ENCODE results near the gene ANAPC16. TPM values are rescaled to one million over a fixed set of nuclear protein-coding genes. Genes with fewer than 3 reads are reported as not detected.

ANAPC16 gene
- total and polyA plus RNA-seq, 2 experiments from 2014 or later, result 77.5 to 126 TPM

DNA sequence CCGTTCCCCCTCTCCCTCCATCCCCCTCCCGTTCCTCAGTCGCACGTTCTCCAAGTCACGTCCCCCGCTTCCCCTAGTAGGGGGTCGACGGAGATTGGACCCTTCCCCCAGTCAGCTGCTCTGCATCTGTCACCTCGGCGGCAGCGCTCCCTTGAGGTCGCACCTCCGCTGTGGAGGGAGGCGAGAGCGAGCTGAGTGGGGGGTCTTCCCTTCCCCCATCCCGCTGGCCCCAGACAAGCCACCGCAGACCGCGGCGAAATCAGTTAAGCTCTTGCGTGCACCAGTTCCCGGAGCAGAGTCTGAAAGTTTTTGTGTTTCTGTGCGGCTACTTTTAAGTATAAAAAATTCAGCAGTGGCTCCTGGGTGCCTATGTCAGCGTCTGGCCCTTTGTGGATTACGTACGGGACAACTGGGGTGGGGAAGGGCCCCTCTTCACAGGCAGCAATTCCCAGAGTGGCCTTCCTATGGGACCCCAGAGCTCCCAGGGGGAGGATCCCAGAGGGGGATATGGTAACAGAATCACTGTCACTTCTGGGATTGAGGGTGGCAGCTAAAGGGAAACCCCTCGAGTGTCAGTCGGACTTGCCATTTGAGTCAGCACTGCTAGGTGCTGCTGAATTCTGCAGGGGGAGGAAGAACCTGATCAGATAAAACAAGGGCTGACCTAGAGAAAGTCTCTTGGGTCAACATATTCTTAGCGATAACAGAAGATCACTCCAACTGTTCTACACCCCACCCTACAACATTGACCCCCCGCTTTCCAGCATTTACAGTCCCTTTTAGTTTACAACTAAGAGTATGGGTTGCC is 45.4 kb downstream of the ANAPC16 start:
- no peak for DNase-seq (ENCODE audit: low spot score)
- peaks cover 36% of the 10 kb centered on the region for H3K4me1 ChIP-seq (ENCODE audit: insufficient read depth)
- peaks cover 30% of the 10 kb centered on the region for H3K27me3 Mint-ChIP-seq (ENCODE audit: insufficient read depth, low read depth, poor library complexity)

More for the DNA sequence above, 45.4 kb downstream of the ANAPC16 start:
- Histone ChIP-seq H3K4me2 (peak overlapping the region; percentile 92), H3K27ac (ENCODE audit: low read depth) (peak overlapping the region; percentile 97), H3K79me2 (replicated peaks; ENCODE audit: insufficient read depth) (no peaks in the 10 kb centered on the region), H3K27me3 (ENCODE audit: insufficient read depth) (no peaks in the 10 kb centered on the region), H3K4me3 (peak overlapping the region; percentile 62), H2AFZ (peak overlapping the region; percentile 40; the same call in 1 of the 2 replicates), H3K9me2 (ENCODE audit: insufficient read depth) (no peaks in the 10 kb centered on the region), H4K20me1 (replicated peaks; ENCODE audit: insufficient read depth) (no peaks in the 10 kb centered on the region), H3F3A (replicated peaks; ENCODE audit: low read depth) (peaks cover 29% of the 10 kb centered on the region), H3K36me3 (ENCODE audit: insufficient read depth) (no peaks in the 10 kb centered on the region)
- ATAC-seq, result peak; percentile 66
- TF ChIP-seq ZNF114 (CRISPR knock-in tag; IDR thresholded peaks at IDR 0.05) (no peak), EZH2 (IDR thresholded peaks at IDR 0.05; ENCODE audit: low read depth, unreplicated experiment) (no peak), ZNF331 (CRISPR knock-in tag; IDR thresholded peaks at IDR 0.05; ENCODE audit: low read depth) (no peak), STAT1 (IDR thresholded peaks at IDR 0.05; ENCODE audit: unreplicated experiment) (no peak), NANOG (IDR thresholded peaks at IDR 0.05; ENCODE audit: borderline replicate concordance) (no peak), EZH2phosphoT487 (IDR thresholded peaks at IDR 0.05; ENCODE audit: unreplicated experiment) (no peak), ETS1 (IDR thresholded peaks at IDR 0.05) (no peak), CREB1 (CRISPR knock-in tag; IDR thresholded peaks at IDR 0.05; ENCODE audit: low read depth) (peak; percentile 71), ZNF462 (CRISPR knock-in tag; IDR thresholded peaks at IDR 0.05) (peak; percentile 52; the same call in 1 of the 2 replicates), JUNB (IDR thresholded peaks at IDR 0.05; ENCODE audit: unreplicated experiment) (no peak), POLR2AphosphoS5 (IDR thresholded peaks at IDR 0.05; ENCODE audit: low read depth) (peak; percentile 58)
- TF ChIP-seq, protein P1, sequence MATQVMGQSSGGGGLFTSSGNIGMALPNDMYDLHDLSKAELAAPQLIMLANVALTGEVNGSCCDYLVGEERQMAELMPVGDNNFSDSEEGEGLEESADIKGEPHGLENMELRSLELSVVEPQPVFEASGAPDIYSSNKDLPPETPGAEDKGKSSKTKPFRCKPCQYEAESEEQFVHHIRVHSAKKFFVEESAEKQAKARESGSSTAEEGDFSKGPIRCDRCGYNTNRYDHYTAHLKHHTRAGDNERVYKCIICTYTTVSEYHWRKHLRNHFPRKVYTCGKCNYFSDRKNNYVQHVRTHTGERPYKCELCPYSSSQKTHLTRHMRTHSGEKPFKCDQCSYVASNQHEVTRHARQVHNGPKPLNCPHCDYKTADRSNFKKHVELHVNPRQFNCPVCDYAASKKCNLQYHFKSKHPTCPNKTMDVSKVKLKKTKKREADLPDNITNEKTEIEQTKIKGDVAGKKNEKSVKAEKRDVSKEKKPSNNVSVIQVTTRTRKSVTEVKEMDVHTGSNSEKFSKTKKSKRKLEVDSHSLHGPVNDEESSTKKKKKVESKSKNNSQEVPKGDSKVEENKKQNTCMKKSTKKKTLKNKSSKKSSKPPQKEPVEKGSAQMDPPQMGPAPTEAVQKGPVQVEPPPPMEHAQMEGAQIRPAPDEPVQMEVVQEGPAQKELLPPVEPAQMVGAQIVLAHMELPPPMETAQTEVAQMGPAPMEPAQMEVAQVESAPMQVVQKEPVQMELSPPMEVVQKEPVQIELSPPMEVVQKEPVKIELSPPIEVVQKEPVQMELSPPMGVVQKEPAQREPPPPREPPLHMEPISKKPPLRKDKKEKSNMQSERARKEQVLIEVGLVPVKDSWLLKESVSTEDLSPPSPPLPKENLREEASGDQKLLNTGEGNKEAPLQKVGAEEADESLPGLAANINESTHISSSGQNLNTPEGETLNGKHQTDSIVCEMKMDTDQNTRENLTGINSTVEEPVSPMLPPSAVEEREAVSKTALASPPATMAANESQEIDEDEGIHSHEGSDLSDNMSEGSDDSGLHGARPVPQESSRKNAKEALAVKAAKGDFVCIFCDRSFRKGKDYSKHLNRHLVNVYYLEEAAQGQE (IDR thresholded peaks at IDR 0.05; ENCODE audit: unreplicated experiment), result no peak
- TF ChIP-seq, protein P2, sequence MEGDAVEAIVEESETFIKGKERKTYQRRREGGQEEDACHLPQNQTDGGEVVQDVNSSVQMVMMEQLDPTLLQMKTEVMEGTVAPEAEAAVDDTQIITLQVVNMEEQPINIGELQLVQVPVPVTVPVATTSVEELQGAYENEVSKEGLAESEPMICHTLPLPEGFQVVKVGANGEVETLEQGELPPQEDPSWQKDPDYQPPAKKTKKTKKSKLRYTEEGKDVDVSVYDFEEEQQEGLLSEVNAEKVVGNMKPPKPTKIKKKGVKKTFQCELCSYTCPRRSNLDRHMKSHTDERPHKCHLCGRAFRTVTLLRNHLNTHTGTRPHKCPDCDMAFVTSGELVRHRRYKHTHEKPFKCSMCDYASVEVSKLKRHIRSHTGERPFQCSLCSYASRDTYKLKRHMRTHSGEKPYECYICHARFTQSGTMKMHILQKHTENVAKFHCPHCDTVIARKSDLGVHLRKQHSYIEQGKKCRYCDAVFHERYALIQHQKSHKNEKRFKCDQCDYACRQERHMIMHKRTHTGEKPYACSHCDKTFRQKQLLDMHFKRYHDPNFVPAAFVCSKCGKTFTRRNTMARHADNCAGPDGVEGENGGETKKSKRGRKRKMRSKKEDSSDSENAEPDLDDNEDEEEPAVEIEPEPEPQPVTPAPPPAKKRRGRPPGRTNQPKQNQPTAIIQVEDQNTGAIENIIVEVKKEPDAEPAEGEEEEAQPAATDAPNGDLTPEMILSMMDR (conservative IDR thresholded peaks at IDR 0.05; ENCODE audit: low read depth in 2 of 2), result peak; percentile 12 to 63; a peak in 3 of 4 replicates
- Mint-ChIP-seq H3K27ac (peak overlapping the region; percentile 90), H3K9me3 (no peaks in the 10 kb centered on the region), H3K4me3 (peak overlapping the region; percentile 74), H3K36me3 (ENCODE audit: low read depth) (no peaks in the 10 kb centered on the region), H3K4me1 (peaks cover 62% of the 10 kb centered on the region)

Data from GM23338 (cell line).